Activated CD4-positive, alpha-beta T cell treated with anti-CD3 and anti-CD28 coated beads, Interleukin-2, Interleukin-4, amounts not matched to agents 100 ng/mL and 50 ng/mL, durations not matched to agents 16 hours and 8 hours (primary cell): Measurements from ENCODE around the gene PAK6.

Experiments
- DNase-seq: peaks from one replicate; pipeline ENCODE4 v3.0.0-alpha.2; 2020; ENCODE audit warnings: low spot score

The PAK6 gene

GRCh38 chr15:40293006-40293405 lies 54.1 kb downstream of the PAK6 start:
- DNase-seq, result no peak

- DNase-seq, result no peak
Observed at GRCh38 chr15:40293905-40294895, 55.3 kb downstream of the PAK6 start.

- no peak for DNase-seq
Observed at GRCh38 chr15:40295297-40295696, 56.4 kb downstream of the PAK6 start.

GRCh38 chr15:40295877-40296560 lies 57.2 kb downstream of the PAK6 start:
- no peak for DNase-seq

GRCh38 chr15:40296561-40297230 lies 57.8 kb downstream of the PAK6 start:
- DNase-seq, result no peak

GRCh38 chr15:40297356-40297755 lies 58.5 kb downstream of the PAK6 start:
- no peak for DNase-seq

GRCh38 chr15:40298216-40298935 lies 59.5 kb downstream of the PAK6 start:
- DNase-seq, result no peak

GRCh38 chr15:40300367-40300766 lies 61.5 kb downstream of the PAK6 start:
- DNase-seq, result no peak

- no peak for DNase-seq
Observed at GRCh38 chr15:40300771-40301170, 61.9 kb downstream of the PAK6 start.

GRCh38 chr15:40301467-40302179 lies 62.8 kb downstream of the PAK6 start:
- no peak for DNase-seq

GRCh38 chr15:40302288-40302886 lies 63.5 kb downstream of the PAK6 start:
- no peak for DNase-seq

- DNase-seq, result no peak
Observed at GRCh38 chr15:40302981-40303380, 64.1 kb downstream of the PAK6 start.

- no peak for DNase-seq
Observed at GRCh38 chr15:40303576-40303975, 64.7 kb downstream of the PAK6 start.

- no peak for DNase-seq
Observed at GRCh38 chr15:40305281-40305680, 66.4 kb downstream of the PAK6 start.

- no peak for DNase-seq
Observed at GRCh38 chr15:40306371-40306770, 67.5 kb downstream of the PAK6 start.

GRCh38 chr15:40306908-40307307 lies 68.0 kb downstream of the PAK6 start:
- DNase-seq, result no peak

GRCh38 chr15:40307421-40308211 lies 68.8 kb downstream of the PAK6 start, which contains the start of gene PLCB2:
Gene PLCB2, minus strand, starts transcription at chr15:40307935. Its CDS starts 263 bp downstream, at chr15:40307672.
- peak; percentile 65 for DNase-seq

- no peak for DNase-seq
Observed at GRCh38 chr15:40309344-40309862, 70.5 kb downstream of the PAK6 start.
